ENCODE measurements around the gene M6PR. TPM values are rescaled to one million over a fixed set of nuclear protein-coding genes. Genes with fewer than 3 reads are reported as not detected.

The M6PR gene
- total and polyA plus RNA-seq, 9 donors, result 44.9 to 150 (median 101) TPM

DNA sequence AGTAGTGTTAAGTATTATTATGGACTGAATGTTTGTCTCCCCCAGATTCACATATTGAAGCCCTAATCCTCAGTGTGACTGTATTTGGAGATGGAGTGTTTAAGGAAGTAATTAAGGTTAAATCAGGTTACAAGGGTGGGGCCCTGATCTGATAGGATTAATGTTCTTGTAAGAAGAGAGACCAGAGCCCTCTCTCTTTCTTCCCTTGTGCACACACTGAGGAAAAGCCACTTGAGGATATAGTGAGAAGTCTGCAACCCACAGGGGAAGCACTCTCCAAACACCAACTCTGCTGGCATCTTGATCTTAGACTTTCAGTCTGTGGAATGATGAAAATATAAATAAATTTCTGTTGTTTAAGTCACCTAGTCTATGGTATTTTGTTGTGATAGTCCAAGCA, 37.7 kb upstream of the M6PR start:
- no peaks in the 10 kb centered on the region for H3K4me1 ChIP-seq (ENCODE audit: insufficient read depth)
- intact Hi-C loops (cut with DNase I), result no loop called here
- H3K9me3 ChIP-seq, result no peaks in the 10 kb centered on the region
- DNase-seq, result no peak
- no peak overlapping the region for H3K4me3 ChIP-seq
- no peaks in the 10 kb centered on the region for H3K36me3 ChIP-seq
- TF ChIP-seq POLR2A (IDR thresholded peaks at IDR 0.05), result no peak
- TF ChIP-seq CTCF (IDR thresholded peaks at IDR 0.05), result no peak
- TF ChIP-seq EP300 (IDR thresholded peaks at IDR 0.05), result no peak
- no peaks in the 10 kb centered on the region for H3K27me3 ChIP-seq
- no peak overlapping the region for H3K27ac ChIP-seq

DNA sequence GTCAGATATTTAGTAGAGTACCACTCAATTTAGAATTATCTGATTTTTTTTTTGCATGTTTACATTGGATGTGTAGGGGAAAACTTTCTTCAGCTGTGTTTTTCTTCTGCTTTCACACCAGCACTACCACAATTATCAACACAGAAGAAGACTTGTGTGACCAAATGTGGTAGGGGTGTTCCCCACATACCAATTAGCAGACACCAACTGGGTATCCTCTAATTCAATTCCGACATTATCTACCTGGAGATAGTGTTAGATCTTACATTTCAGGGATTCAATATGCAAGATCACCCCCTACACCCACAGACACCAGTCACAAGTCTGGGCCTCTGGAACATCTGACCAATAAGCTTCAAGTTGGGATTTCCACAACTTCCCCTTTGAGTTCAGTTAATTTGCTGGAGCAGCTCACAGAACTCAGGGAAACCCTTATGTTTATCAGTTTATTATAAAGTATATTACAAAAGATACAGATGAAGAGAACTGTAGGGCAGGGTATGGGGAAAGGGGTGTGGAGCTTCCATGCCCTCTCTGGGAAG, 35.8 kb upstream of the M6PR start:
- intact Hi-C loops (cut with DNase I), result no loop called here
- 61 to 81% (median 78%) methylated on average over 1 of the region's 1 CpG for WGBS, 3 donors

DNA sequence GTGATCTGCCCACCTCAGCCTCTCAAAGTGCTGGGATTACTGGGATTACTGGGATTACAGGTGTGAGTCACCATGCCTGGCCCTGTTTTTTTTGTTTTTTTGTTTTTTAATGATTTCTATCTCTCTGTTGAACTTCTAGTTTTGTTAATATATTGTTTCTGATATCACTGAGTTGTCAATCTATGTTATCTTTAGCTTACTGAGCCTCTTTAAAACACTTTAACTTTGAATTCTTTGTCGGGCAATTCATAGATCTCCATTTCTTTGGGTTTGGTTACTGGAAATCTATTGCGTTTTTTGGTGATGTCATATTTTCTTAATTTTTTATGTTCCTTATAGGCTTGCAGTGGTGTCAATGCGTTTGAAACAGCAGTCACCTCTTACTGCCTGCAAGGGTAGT, 30.7 kb upstream of the M6PR start:
- no peak for DNase-seq
- H3K27ac ChIP-seq, result no peak overlapping the region
- H3K4me3 ChIP-seq, result no peak overlapping the region
- WGBS, 3 donors, result 83 to 91% (median 88%) methylated on average over 3 of the region's 3 CpGs
- H3K27me3 ChIP-seq, result no peaks in the 10 kb centered on the region
- H3K9me3 ChIP-seq, result no peaks in the 10 kb centered on the region
- no peaks in the 10 kb centered on the region for H3K4me1 ChIP-seq (ENCODE audit: insufficient read depth)
- H3K36me3 ChIP-seq, result no peaks in the 10 kb centered on the region
- intact Hi-C loops (cut with DNase I), result no loop called here
- TF ChIP-seq EP300 (IDR thresholded peaks at IDR 0.05) (no peak), CTCF (IDR thresholded peaks at IDR 0.05) (no peak), POLR2A (IDR thresholded peaks at IDR 0.05) (no peak)

More for the DNA sequence above, 35.8 kb upstream of the M6PR start:
- H3K27ac ChIP-seq, result no peak overlapping the region
- no peak for DNase-seq
- no peaks in the 10 kb centered on the region for H3K27me3 ChIP-seq
- no peaks in the 10 kb centered on the region for H3K4me1 ChIP-seq (ENCODE audit: insufficient read depth)
- H3K4me3 ChIP-seq, result no peak overlapping the region
- H3K9me3 ChIP-seq, result no peaks in the 10 kb centered on the region
- no peaks in the 10 kb centered on the region for H3K36me3 ChIP-seq
- TF ChIP-seq CTCF (IDR thresholded peaks at IDR 0.05), result no peak
- TF ChIP-seq POLR2A (IDR thresholded peaks at IDR 0.05), result no peak
- no peak for TF ChIP-seq EP300 (IDR thresholded peaks at IDR 0.05)

DNA sequence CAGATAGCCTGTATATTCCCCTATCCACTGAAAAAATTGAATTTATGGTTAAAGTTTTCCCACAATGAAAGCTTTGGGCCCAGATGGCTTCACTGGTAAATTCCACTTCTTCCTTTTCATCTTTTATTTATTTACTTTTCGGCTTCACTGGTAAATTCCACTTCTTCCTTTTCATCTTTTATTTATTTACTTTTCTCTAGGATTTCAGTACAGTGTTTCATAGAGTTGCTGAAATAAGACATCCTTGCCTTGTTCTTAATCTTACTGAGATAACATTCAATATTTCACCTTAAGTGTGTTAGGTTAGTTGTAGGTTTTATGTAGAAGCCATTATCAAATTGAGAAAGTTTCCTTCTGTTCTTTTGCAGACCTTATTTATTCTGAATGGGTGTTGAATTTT, 21.0 kb upstream of the M6PR start:
- no peaks in the 10 kb centered on the region for H3K27me3 ChIP-seq
- H3K27ac ChIP-seq, result no peak overlapping the region
- H3K36me3 ChIP-seq, result no peaks in the 10 kb centered on the region
- H3K9me3 ChIP-seq, result peaks cover 0 to 3% of the 10 kb centered on the region in 2 donors
- no peak for DNase-seq
- TF ChIP-seq EP300 (IDR thresholded peaks at IDR 0.05) (no peak), CTCF (IDR thresholded peaks at IDR 0.05) (no peak), POLR2A (IDR thresholded peaks at IDR 0.05) (no peak)
- no peak overlapping the region for H3K4me3 ChIP-seq
- WGBS, 3 donors, result 68 to 70% (median 68%) methylated on average over 1 of the region's 1 CpG
- H3K4me1 ChIP-seq (ENCODE audit: insufficient read depth), result no peaks in the 10 kb centered on the region
- intact Hi-C loops (cut with DNase I), result no loop called here

All from ovary (tissue), 9 donors.